ENCODE data around the gene AIP. TPM values are rescaled to one million over a fixed set of nuclear protein-coding genes. Genes with fewer than 3 reads are reported as not detected.

The AIP gene
- total RNA-seq, 1 experiment from 2014 or later = 171 TPM

GRCh38 chr11:67438158-67438902 lies 44.5 kb upstream of the AIP start:
- CTCF ChIA-PET = interaction anchor here (0.6 kb wide), 1 partner anchor 21 kb away, joined by 3 read pairs; no protein-coding TSS in a partner anchor
- POLR2A ChIA-PET (ENCODE audit: unreplicated experiment) = interaction anchor here (0.7 kb wide), 1 partner anchor 13 kb away, joined by 3 read pairs; no protein-coding TSS in a partner anchor
- no peak overlapping the region for H2AFZ ChIP-seq (ENCODE audit: low read length)

DNA sequence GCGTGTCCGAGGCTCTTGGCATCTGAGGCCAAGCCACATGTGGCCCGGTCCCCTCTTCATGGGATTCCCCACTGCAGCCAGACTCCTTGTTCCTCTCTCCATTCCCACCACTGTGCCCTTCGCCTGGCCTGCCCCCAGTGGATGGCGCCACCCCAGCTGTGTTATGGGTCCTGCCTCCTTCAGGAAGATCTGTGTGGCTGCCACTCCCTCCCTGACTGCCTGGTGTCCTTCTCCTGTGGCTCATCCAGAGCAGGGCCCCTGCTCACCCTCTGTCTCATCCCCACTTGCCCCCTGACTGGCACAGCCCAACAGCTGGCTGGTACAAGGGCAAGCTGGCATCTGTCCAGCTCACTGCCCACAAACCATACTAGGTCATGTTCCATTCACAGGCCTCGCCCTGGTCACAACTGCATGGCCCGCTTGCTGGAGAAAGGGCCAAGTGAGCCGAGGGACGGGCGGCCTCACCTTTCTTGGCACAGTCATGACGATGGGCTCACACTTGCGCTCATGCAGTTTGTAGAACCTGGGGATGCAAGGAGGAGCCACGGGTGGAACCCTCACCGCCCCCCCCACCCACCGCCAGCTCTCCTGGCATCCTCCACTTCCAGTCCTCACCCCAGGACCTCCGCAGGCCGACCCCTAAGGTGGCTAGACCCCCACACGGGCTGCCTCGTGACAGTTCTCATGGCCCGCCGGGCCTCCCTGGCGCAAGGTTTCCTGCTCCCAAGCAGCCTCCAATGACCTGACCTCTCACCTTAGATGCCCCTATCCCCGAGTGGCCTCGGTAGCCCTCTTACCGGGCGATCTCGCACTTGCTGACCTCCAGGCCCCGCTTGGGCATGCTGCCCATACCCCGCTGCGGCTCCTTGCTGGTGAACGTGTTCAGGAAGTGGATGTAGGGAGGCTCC lies 43.3 kb upstream of the AIP start:
- Histone ChIP-seq H3K9me2 (replicated peaks; ENCODE audit: low read length) (no peaks in the 10 kb centered on the region), H3K9ac (ENCODE audit: low read length) (no peak overlapping the region), H3K27ac (ENCODE audit: low read length) (no peak overlapping the region), H2AFZ (ENCODE audit: low read length) (no peak overlapping the region), H3K9me3 (ENCODE audit: low read length) (no peaks in the 10 kb centered on the region), H3K27me3 (ENCODE audit: low read length) (no peaks in the 10 kb centered on the region), H3F3A (ENCODE audit: low read length, unreplicated experiment) (peaks cover 9% of the 10 kb centered on the region), H3K36me3 (ENCODE audit: low read depth, low read length) (peaks cover 10% of the 10 kb centered on the region; the same call in 1 of the 2 replicates), H3K4me1 (ENCODE audit: insufficient read depth, low read length) (0 out of 2 replicates have a peak, but pooled peaks cover 6% of the 10 kb centered on the region), H4K20me1 (ENCODE audit: low read length) (no peaks in the 10 kb centered on the region), H3K79me2 (ENCODE audit: low read length) (0 out of 2 replicates have a peak, but pooled peaks cover 6% of the 10 kb centered on the region), H3K4me3 (ENCODE audit: low read length) (no peak overlapping the region), H3K4me2 (ENCODE audit: low read length) (no peak overlapping the region)
- intact Hi-C loops (cut with micrococcal nuclease) = no loop called here
- no TSS peak for BruUV-seq (replicated peaks)
- ChIA-PET CTCF (no interaction called here), POLR2A (ENCODE audit: unreplicated experiment) (interaction anchor here (0.7 kb wide), 1 partner anchor 11 kb away, joined by 3 read pairs; no protein-coding TSS in a partner anchor)
- peak; percentile 36 for DNase-seq
- TF ChIP-seq EZH2 (IDR thresholded peaks at IDR 0.05; ENCODE audit: low read length, unreplicated experiment) = no peak
- TF ChIP-seq, protein P1, sequence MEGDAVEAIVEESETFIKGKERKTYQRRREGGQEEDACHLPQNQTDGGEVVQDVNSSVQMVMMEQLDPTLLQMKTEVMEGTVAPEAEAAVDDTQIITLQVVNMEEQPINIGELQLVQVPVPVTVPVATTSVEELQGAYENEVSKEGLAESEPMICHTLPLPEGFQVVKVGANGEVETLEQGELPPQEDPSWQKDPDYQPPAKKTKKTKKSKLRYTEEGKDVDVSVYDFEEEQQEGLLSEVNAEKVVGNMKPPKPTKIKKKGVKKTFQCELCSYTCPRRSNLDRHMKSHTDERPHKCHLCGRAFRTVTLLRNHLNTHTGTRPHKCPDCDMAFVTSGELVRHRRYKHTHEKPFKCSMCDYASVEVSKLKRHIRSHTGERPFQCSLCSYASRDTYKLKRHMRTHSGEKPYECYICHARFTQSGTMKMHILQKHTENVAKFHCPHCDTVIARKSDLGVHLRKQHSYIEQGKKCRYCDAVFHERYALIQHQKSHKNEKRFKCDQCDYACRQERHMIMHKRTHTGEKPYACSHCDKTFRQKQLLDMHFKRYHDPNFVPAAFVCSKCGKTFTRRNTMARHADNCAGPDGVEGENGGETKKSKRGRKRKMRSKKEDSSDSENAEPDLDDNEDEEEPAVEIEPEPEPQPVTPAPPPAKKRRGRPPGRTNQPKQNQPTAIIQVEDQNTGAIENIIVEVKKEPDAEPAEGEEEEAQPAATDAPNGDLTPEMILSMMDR (conservative IDR thresholded peaks at IDR 0.05; ENCODE audit: low read depth, low read length) = peak; percentile 64
- ATAC-seq = peak; percentile 19

More at GRCh38 chr11:67438158-67438902, 44.5 kb upstream of the AIP start:
- DNase-seq = no peak
- Histone ChIP-seq H4K20me1 (ENCODE audit: low read length) (no peaks in the 10 kb centered on the region), H3K4me2 (ENCODE audit: low read length) (no peak overlapping the region), H3K9me3 (ENCODE audit: low read length) (no peaks in the 10 kb centered on the region), H3K36me3 (ENCODE audit: low read depth, low read length) (peaks cover 20% of the 10 kb centered on the region; the same call in 1 of the 2 replicates), H3K27me3 (ENCODE audit: low read length) (no peaks in the 10 kb centered on the region), H3K4me1 (ENCODE audit: insufficient read depth, low read length) (no peaks in the 10 kb centered on the region), H3K27ac (ENCODE audit: low read length) (no peak overlapping the region), H3K4me3 (ENCODE audit: low read length) (no peak overlapping the region), H3F3A (ENCODE audit: low read length, unreplicated experiment) (peaks cover 9% of the 10 kb centered on the region), H3K79me2 (ENCODE audit: low read length) (0 out of 2 replicates have a peak, but pooled peaks cover 6% of the 10 kb centered on the region), H3K9me2 (replicated peaks; ENCODE audit: low read length) (no peaks in the 10 kb centered on the region), H3K9ac (ENCODE audit: low read length) (no peak overlapping the region)
- TF ChIP-seq, protein P1 (conservative IDR thresholded peaks at IDR 0.05; ENCODE audit: low read depth, low read length) = no peak
- TF ChIP-seq EZH2phosphoT487 (IDR thresholded peaks at IDR 0.05; ENCODE audit: borderline replicate concordance, low read length) = no peak
- intact Hi-C loops (cut with micrococcal nuclease) = no loop called here
- no TSS peak for BruUV-seq (replicated peaks)
- ATAC-seq = no peak
